Liver (tissue), 9 donors: ENCODE results near the gene LMF1. TPM values are rescaled to one million over a fixed set of nuclear protein-coding genes. Genes with fewer than 3 reads are reported as not detected.

Source experiments
- DNase-seq: peaks from one replicate; pipeline ENCODE4 v3.0.0-alpha.2; 2017; ENCODE audit warnings: low spot score
- H3K27ac ChIP-seq, 2 donors: one replicate each; pipeline ENCODE4 v1.7.0; 2013; ENCODE audit warnings: inconsistent platforms in 2 of 2, low read length in 2 of 2, control low read depth in 1 of 2, low read depth in 1 of 2, mild to moderate bottlenecking in 1 of 2
- H3K27me3 ChIP-seq, 4 donors: one replicate each; pipeline versions ENCODE4 v1.6.1 to v1.7.0; 2013; ENCODE audit warnings: low read length in 3 of 4, inconsistent platforms in 1 of 4, mild to moderate bottlenecking in 1 of 4, moderate library complexity in 1 of 4; ENCODE audit not compliant: control insufficient read depth in 4 of 4, insufficient read depth in 4 of 4
- H3K36me3 ChIP-seq, 4 donors: one replicate each; pipeline versions ENCODE4 v1.6.1 to v1.7.0; 2013; ENCODE audit warnings: low read length in 3 of 4, mild to moderate bottlenecking in 3 of 4, low read depth in 1 of 4, moderate library complexity in 1 of 4; ENCODE audit not compliant: control insufficient read depth in 4 of 4, insufficient read depth in 3 of 4
- H3K4me1 ChIP-seq, 4 donors: one replicate each; pipeline versions ENCODE4 v1.6.1 to v1.7.0; 2013; ENCODE audit warnings: low read length in 3 of 4, mild to moderate bottlenecking in 3 of 4, moderate library complexity in 1 of 4; ENCODE audit not compliant: control insufficient read depth in 4 of 4, insufficient read depth in 4 of 4
- H3K4me3 ChIP-seq, 3 donors: one replicate each; pipeline versions ENCODE4 v1.6.1 to v1.7.0; 2013; ENCODE audit warnings: low read length in 3 of 3, control low read depth in 1 of 3, low read depth in 1 of 3, mild to moderate bottlenecking in 1 of 3
- H3K9ac ChIP-seq, 2 donors: one replicate each; pipeline ENCODE4 v1.7.0; 2013; ENCODE audit warnings: low read length in 2 of 2, mild to moderate bottlenecking in 2 of 2, moderate library complexity in 2 of 2, control low read depth in 1 of 2, low read depth in 1 of 2
- H3K9me3 ChIP-seq, 4 donors: one replicate each; pipeline versions ENCODE4 v1.6.1 to v1.7.0; 2013; ENCODE audit warnings: low read length in 3 of 4; ENCODE audit not compliant: control insufficient read depth in 4 of 4
- ATF3 ChIP-seq: IDR thresholded peaks from 2 replicates; pipeline ENCODE4 v1.6.1; 2016; ENCODE audit warnings: antibody characterized with exemption
- GABPA ChIP-seq, 2 donors: IDR thresholded peaks in 1 of 2; conservative IDR thresholded peaks in 1 of 2; 2 replicates each; pipeline ENCODE4 v1.6.1; 2016; ENCODE audit warnings: antibody characterized with exemption in 2 of 2, mild to moderate bottlenecking in 1 of 2, moderate library complexity in 1 of 2
- JUND ChIP-seq, 2 donors: IDR thresholded peaks; 2 replicates each; pipeline ENCODE4 v1.6.1; 2016; ENCODE audit warnings: antibody characterized with exemption in 2 of 2
- MAX ChIP-seq: IDR thresholded peaks from 2 replicates; pipeline ENCODE4 v1.6.1; 2016; ENCODE audit warnings: antibody characterized with exemption
- NR2F2 ChIP-seq: IDR thresholded peaks from 2 replicates; pipeline ENCODE4 v1.6.1; 2016; ENCODE audit warnings: antibody characterized with exemption
- RAD21 ChIP-seq, 2 donors: IDR thresholded peaks; 2 replicates each; pipeline ENCODE4 v1.6.1; 2016; ENCODE audit warnings: antibody characterized with exemption in 2 of 2, mild to moderate bottlenecking in 2 of 2
- REST ChIP-seq: IDR thresholded peaks from 2 replicates; pipeline ENCODE4 v1.6.1; 2016; ENCODE audit warnings: antibody characterized with exemption, mild to moderate bottlenecking
- SP1 ChIP-seq: IDR thresholded peaks from 2 replicates; pipeline ENCODE4 v1.6.1; 2018; ENCODE audit warnings: antibody characterized with exemption, mild to moderate bottlenecking
- YY1 ChIP-seq: IDR thresholded peaks from 2 replicates; pipeline ENCODE4 v1.6.1; 2016; ENCODE audit warnings: antibody characterized with exemption, mild to moderate bottlenecking
- ZBTB33 ChIP-seq: IDR thresholded peaks from 2 replicates; pipeline ENCODE4 v1.6.1; 2016; ENCODE audit warnings: antibody characterized with exemption
- WGBS: extraction: QIAGEN DNeasy Blood & Tissue Kit; methylation state at CpG from one replicate; pipeline ENCODE4 v1.1.7; 2013; 5-methylcytosine and 5-hydroxymethylcytosine counted together
- polyA plus RNA-seq, 2 donors: library from polyadenylated mRNA; stranded (reverse) in 1 of 2; unstranded in 1 of 2; fragments of 200-250 nt in 1 of 2; fragments of >200 nt in 1 of 2; fragmentation: Nextera tagmentation in 1 of 2; extraction: Ambion mirVana in 1 of 2; gene quantifications; one replicate each; pipeline versions ENCODE4 v1.2.1 to v1.2.3, GENCODE V29; 2013 to 2015
- total RNA-seq, 2 donors: library from RNA; depleted of rRNA; stranded (reverse); fragments of >200 nt; gene quantifications; one replicate each; pipeline ENCODE4 v1.2.3, GENCODE V29; 2014
- donor health status: healthy.
- donor health status: healthy.
- donor health status: healthy.
- donor health status: healthy.
- donor health status: healthy.

The LMF1 gene
- total and polyA plus RNA-seq, 4 donors = 8.8 to 24.3 (median 12.6) TPM

GRCh38 chr16:939311-939710 lies 31.5 kb downstream of the LMF1 start:
- peaks cover 0 to 8% (median 3%) of the 10 kb centered on the region in 4 donors for H3K36me3 ChIP-seq
- H3K9me3 ChIP-seq = peaks cover 0 to 6% (median 3%) of the 10 kb centered on the region in 4 donors
- no peak overlapping the region for H3K9ac ChIP-seq
- no peaks in the 10 kb centered on the region for H3K4me1 ChIP-seq
- 95% methylated on average over 27 of the region's 27 CpGs for WGBS
- no peak overlapping the region for H3K27ac ChIP-seq
- no peaks in the 10 kb centered on the region for H3K27me3 ChIP-seq
- no peak overlapping the region for H3K4me3 ChIP-seq
- TF ChIP-seq MAX = no peak
- no peak for TF ChIP-seq YY1
- TF ChIP-seq NR2F2 = no peak
- TF ChIP-seq SP1 = no peak
- DNase-seq = no peak

- no peaks in the 10 kb centered on the region for H3K4me1 ChIP-seq
- H3K9me3 ChIP-seq = peaks cover 0 to 6% (median 3%) of the 10 kb centered on the region in 4 donors
- no peak overlapping the region for H3K27ac ChIP-seq
- H3K27me3 ChIP-seq = no peaks in the 10 kb centered on the region
- H3K36me3 ChIP-seq = peaks cover 0 to 8% (median 4%) of the 10 kb centered on the region in 4 donors
- 87% methylated on average over 9 of the region's 9 CpGs for WGBS
- TF ChIP-seq REST (no peak), ATF3 (no peak), MAX (no peak), SP1 (no peak), GABPA (IDR thresholded peaks at IDR 0.05 in 1 of 2, conservative IDR thresholded peaks at IDR 0.05 in 1 of 2) (no peak), RAD21 (IDR thresholded peaks at IDR 0.05) (no peak)
- H3K9ac ChIP-seq = no peak overlapping the region
- DNase-seq = no peak
- no peak overlapping the region for H3K4me3 ChIP-seq
These were observed 32.0 kb downstream of the LMF1 start for GRCh38 chr16:938752-939151.

GRCh38 chr16:938136-938535 lies 32.6 kb downstream of the LMF1 start:
- Histone ChIP-seq H3K9ac (no peak overlapping the region), H3K27ac (no peak overlapping the region), H3K27me3 (no peaks in the 10 kb centered on the region), H3K4me1 (no peaks in the 10 kb centered on the region), H3K36me3 (peaks cover 0 to 15% (median 4%) of the 10 kb centered on the region in 4 donors), H3K9me3 (peaks cover 0 to 6% (median 3%) of the 10 kb centered on the region in 4 donors), H3K4me3 (no peak overlapping the region)
- no peak for DNase-seq
- no peak for TF ChIP-seq JUND (IDR thresholded peaks at IDR 0.05)
- no peak for TF ChIP-seq NR2F2
- no peak for TF ChIP-seq ZBTB33
- WGBS = 92% methylated on average over 18 of the region's 18 CpGs
